ENCODE data around the gene ALDH1A1. TPM values are rescaled to one million over a fixed set of nuclear protein-coding genes. Genes with fewer than 3 reads are reported as not detected.

The ALDH1A1 gene
- total RNA-seq, 3 donors from 2014 or later (not counting 1 experiment from before 2014, with no cell fraction given) = 0.57 to 1.7 TPM; not detected in 1

- Mint-ChIP-seq H3K27me3 (ENCODE audit: low read depth in 2 of 2) (peaks cover 0 to 8% of the 10 kb centered on the region in 2 donors), H3K9me3 (no peaks in the 10 kb centered on the region), H3K27ac (no peak overlapping the region), H3K4me1 (no peaks in the 10 kb centered on the region), H3K4me3 (no peak overlapping the region), H3K36me3 (no peaks in the 10 kb centered on the region)
- WGBS (ENCODE audit: insufficient coverage) = 79% methylated on average over 4 of the region's 4 CpGs
- intact Hi-C loops (cut with micrococcal nuclease) = no loop called here
- Histone ChIP-seq H3K4me3 (ENCODE audit: low read length) (no peak overlapping the region), H3K27me3 (ENCODE audit: control insufficient read depth, insufficient read depth, low read length) (no peaks in the 10 kb centered on the region), H3K4me1 (ENCODE audit: control insufficient read depth, insufficient read depth, low read length) (no peaks in the 10 kb centered on the region), H3K27ac (ENCODE audit: low read length) (no peak overlapping the region), H3K9me3 (ENCODE audit: control insufficient read depth, insufficient read depth, low read length) (no peaks in the 10 kb centered on the region), H3K36me3 (ENCODE audit: control insufficient read depth, insufficient read depth, low read length) (no peaks in the 10 kb centered on the region)
- TF ChIP-seq, protein P1, sequence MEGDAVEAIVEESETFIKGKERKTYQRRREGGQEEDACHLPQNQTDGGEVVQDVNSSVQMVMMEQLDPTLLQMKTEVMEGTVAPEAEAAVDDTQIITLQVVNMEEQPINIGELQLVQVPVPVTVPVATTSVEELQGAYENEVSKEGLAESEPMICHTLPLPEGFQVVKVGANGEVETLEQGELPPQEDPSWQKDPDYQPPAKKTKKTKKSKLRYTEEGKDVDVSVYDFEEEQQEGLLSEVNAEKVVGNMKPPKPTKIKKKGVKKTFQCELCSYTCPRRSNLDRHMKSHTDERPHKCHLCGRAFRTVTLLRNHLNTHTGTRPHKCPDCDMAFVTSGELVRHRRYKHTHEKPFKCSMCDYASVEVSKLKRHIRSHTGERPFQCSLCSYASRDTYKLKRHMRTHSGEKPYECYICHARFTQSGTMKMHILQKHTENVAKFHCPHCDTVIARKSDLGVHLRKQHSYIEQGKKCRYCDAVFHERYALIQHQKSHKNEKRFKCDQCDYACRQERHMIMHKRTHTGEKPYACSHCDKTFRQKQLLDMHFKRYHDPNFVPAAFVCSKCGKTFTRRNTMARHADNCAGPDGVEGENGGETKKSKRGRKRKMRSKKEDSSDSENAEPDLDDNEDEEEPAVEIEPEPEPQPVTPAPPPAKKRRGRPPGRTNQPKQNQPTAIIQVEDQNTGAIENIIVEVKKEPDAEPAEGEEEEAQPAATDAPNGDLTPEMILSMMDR (IDR thresholded peaks at IDR 0.05) = no peak
- DNase-seq (no peak), ATAC-seq (no peak)
Observed at GRCh38 chr9:72933730-72934665, 18.9 kb downstream of the ALDH1A1 start.

GRCh38 chr9:72932619-72933018 lies 20.2 kb downstream of the ALDH1A1 start:
- WGBS (ENCODE audit: insufficient coverage) = 74% methylated on average over 2 of the region's 3 CpGs
- no peaks in the 10 kb centered on the region for H3K27me3 ChIP-seq (ENCODE audit: control insufficient read depth, insufficient read depth, low read length)
- TF ChIP-seq, protein P1 (IDR thresholded peaks at IDR 0.05) = no peak
- Mint-ChIP-seq H3K36me3 (no peaks in the 10 kb centered on the region), H3K4me1 (no peaks in the 10 kb centered on the region), H3K9me3 (no peaks in the 10 kb centered on the region), H3K4me3 (no peak overlapping the region), H3K27me3 (ENCODE audit: low read depth in 2 of 2) (peaks cover 0 to 8% of the 10 kb centered on the region in 2 donors), H3K27ac (no peak overlapping the region)
- no peaks in the 10 kb centered on the region for H3K9me3 ChIP-seq (ENCODE audit: control insufficient read depth, insufficient read depth, low read length)
- no peak for DNase-seq
- no peak for ATAC-seq
- H3K4me1 ChIP-seq (ENCODE audit: control insufficient read depth, insufficient read depth, low read length) = no peaks in the 10 kb centered on the region
- no peak overlapping the region for H3K27ac ChIP-seq (ENCODE audit: low read length)
- H3K4me3 ChIP-seq (ENCODE audit: low read length) = no peak overlapping the region
- intact Hi-C loops (cut with micrococcal nuclease) = no loop called here
- H3K36me3 ChIP-seq (ENCODE audit: control insufficient read depth, insufficient read depth, low read length) = no peaks in the 10 kb centered on the region

GRCh38 chr9:72931897-72932296 lies 21.0 kb downstream of the ALDH1A1 start:
- Mint-ChIP-seq H3K27me3 (ENCODE audit: low read depth in 2 of 2) (peaks cover 0 to 8% of the 10 kb centered on the region in 2 donors), H3K4me1 (no peaks in the 10 kb centered on the region), H3K9me3 (no peaks in the 10 kb centered on the region), H3K36me3 (no peaks in the 10 kb centered on the region), H3K4me3 (no peak overlapping the region), H3K27ac (no peak overlapping the region)
- no peaks in the 10 kb centered on the region for H3K36me3 ChIP-seq (ENCODE audit: control insufficient read depth, insufficient read depth, low read length)
- DNase-seq = no peak
- intact Hi-C loops (cut with micrococcal nuclease) = no loop called here
- H3K27me3 ChIP-seq (ENCODE audit: control insufficient read depth, insufficient read depth, low read length) = no peaks in the 10 kb centered on the region
- no peak for ATAC-seq
- no peak overlapping the region for H3K4me3 ChIP-seq (ENCODE audit: low read length)
- no peaks in the 10 kb centered on the region for H3K4me1 ChIP-seq (ENCODE audit: control insufficient read depth, insufficient read depth, low read length)
- TF ChIP-seq, protein P1 (IDR thresholded peaks at IDR 0.05) = no peak
- H3K27ac ChIP-seq (ENCODE audit: low read length) = no peak overlapping the region
- no peaks in the 10 kb centered on the region for H3K9me3 ChIP-seq (ENCODE audit: control insufficient read depth, insufficient read depth, low read length)

Data from natural killer cell (primary cell).